Iris pigment epithelial cell (primary cell): ENCODE data around the gene CIB1.

Source experiments
- DNase-seq: peaks from one replicate; pipeline ENCODE4 v3.0.0-alpha.2; 2011; ENCODE audit warnings: low read depth

CIB1 gene

GRCh38 chr15:90240856-90241255, 7.1 kb upstream of the CIB1 start:
- DNase-seq = no peak

GRCh38 chr15:90239371-90239770, 5.6 kb upstream of the CIB1 start:
- peak; percentile 9 for DNase-seq

GRCh38 chr15:90234096-90234988, 601 bp upstream of the CIB1 start, which contains the start of gene GDPGP1:
Gene GDPGP1 (plus strand): TSS chr15:90234209. CDS start chr15:90240909, 6,700 bp downstream.
- DNase-seq = peak; percentile 23

GRCh38 chr15:90232941-90233386, 777 bp downstream of the CIB1 start:
- DNase-seq = peak; percentile 39

- no peak for DNase-seq
These were observed 1.5 kb downstream of the CIB1 start for GRCh38 chr15:90232196-90232595.

- DNase-seq = no peak
These were observed 2.4 kb downstream of the CIB1 start for GRCh38 chr15:90231028-90232017.

- no peak for DNase-seq
These were observed 3.1 kb downstream of the CIB1 start for GRCh38 chr15:90230610-90231009.

GRCh38 chr15:90230071-90230494, 3.7 kb downstream of the CIB1 start:
- no peak for DNase-seq

GRCh38 chr15:90228960-90229359, 4.8 kb downstream of the CIB1 start:
- DNase-seq = no peak

- no peak for DNase-seq
These were observed 5.6 kb downstream of the CIB1 start for GRCh38 chr15:90227816-90228772.

GRCh38 chr15:90227336-90227735, 6.4 kb downstream of the CIB1 start:
- DNase-seq = no peak

- DNase-seq = no peak
These were observed 8.1 kb downstream of the CIB1 start for GRCh38 chr15:90225504-90226234.

- no peak for DNase-seq
These were observed 8.7 kb downstream of the CIB1 start for GRCh38 chr15:90225047-90225446.

GRCh38 chr15:90223441-90224165, 10.1 kb downstream of the CIB1 start:
- no peak for DNase-seq

- DNase-seq = no peak
These were observed 11.2 kb downstream of the CIB1 start for GRCh38 chr15:90222547-90222946.

GRCh38 chr15:90221246-90221900, 12.4 kb downstream of the CIB1 start:
- peak; percentile 73 for DNase-seq

- DNase-seq = no peak
These were observed 14.2 kb downstream of the CIB1 start for GRCh38 chr15:90219421-90220141.

GRCh38 chr15:90217671-90218394, 15.9 kb downstream of the CIB1 start:
- DNase-seq = no peak
